ENCODE measurements around the gene VWCE.

VWCE gene

GRCh38 chr11:61295596-61295926, 445 bp upstream of the VWCE start:
- TF ChIP-seq CTCF (conservative IDR thresholded peaks at IDR 0.05; ENCODE audit: low read depth, low read length) = no peak
- no peak for DNase-seq (ENCODE audit: low read depth)
- H3K4me3 ChIP-seq (ENCODE audit: low read length) = peak overlapping the region; percentile 55

- TF ChIP-seq CTCF (conservative IDR thresholded peaks at IDR 0.05; ENCODE audit: low read depth, low read length) = peak; percentile 7
- peak overlapping the region; percentile 55 for H3K4me3 ChIP-seq (ENCODE audit: low read length)
- no peak for DNase-seq (ENCODE audit: low read depth)
Observed at GRCh38 chr11:61293867-61294716, 1.0 kb downstream of the VWCE start.

GRCh38 chr11:61292356-61292755, 2.8 kb downstream of the VWCE start:
- no peak overlapping the region for H3K4me3 ChIP-seq (ENCODE audit: low read length)
- TF ChIP-seq CTCF (conservative IDR thresholded peaks at IDR 0.05; ENCODE audit: low read depth, low read length) = no peak
- no peak for DNase-seq (ENCODE audit: low read depth)

GRCh38 chr11:61290905-61291690, 4.0 kb downstream of the VWCE start:
- DNase-seq (ENCODE audit: low read depth) = no peak
- no peak overlapping the region for H3K4me3 ChIP-seq (ENCODE audit: low read length)
- peak; percentile 25 for TF ChIP-seq CTCF (conservative IDR thresholded peaks at IDR 0.05; ENCODE audit: low read depth, low read length)

GRCh38 chr11:61287338-61287977, 7.7 kb downstream of the VWCE start:
- no peak for TF ChIP-seq CTCF (conservative IDR thresholded peaks at IDR 0.05; ENCODE audit: low read depth, low read length)
- no peak for DNase-seq (ENCODE audit: low read depth)
- H3K4me3 ChIP-seq (ENCODE audit: low read length) = no peak overlapping the region

GRCh38 chr11:61283613-61284012, 11.5 kb downstream of the VWCE start:
- DNase-seq (ENCODE audit: low read depth) = no peak
- H3K4me3 ChIP-seq (ENCODE audit: low read length) = no peak overlapping the region
- no peak for TF ChIP-seq CTCF (conservative IDR thresholded peaks at IDR 0.05; ENCODE audit: low read depth, low read length)
